Progenitor cell of endocrine pancreas (in vitro differentiated cells): Measurements from ENCODE around the gene PDPN. TPM values are rescaled to one million over a fixed set of nuclear protein-coding genes. Genes with fewer than 3 reads are reported as not detected.

Source experiments
- DNase-seq: peaks from one replicate; pipeline ENCODE4 v3.0.0; 2021; ENCODE audit warnings: low spot score; ENCODE audit not compliant: unreplicated experiment
- H3K27ac Mint-ChIP-seq: 2 replicates; pipeline ENCODE4 v1.8.0; 2021; ENCODE audit warnings: mild to moderate bottlenecking, moderate library complexity, mixed read lengths
- H3K27me3 Mint-ChIP-seq: 2 replicates; pipeline ENCODE4 v1.8.0; 2021; ENCODE audit warnings: mixed read lengths
- H3K36me3 Mint-ChIP-seq: 2 replicates; pipeline ENCODE4 v1.8.0; 2022; ENCODE audit warnings: mixed read lengths; ENCODE audit not compliant: insufficient read depth
- H3K4me1 Mint-ChIP-seq: 2 replicates; pipeline ENCODE4 v1.8.0; 2021; ENCODE audit warnings: low read depth, mixed read lengths
- H3K4me3 Mint-ChIP-seq: 2 replicates; pipeline ENCODE4 v1.8.0; 2021; ENCODE audit warnings: low read depth, mild to moderate bottlenecking, moderate library complexity, mixed read lengths
- H3K9me3 Mint-ChIP-seq: 2 replicates; pipeline ENCODE4 v1.8.0; 2021; ENCODE audit warnings: low read depth, mixed read lengths
- CTCF ChIP-seq: fragments of 200-600 bp; sonication (generic); IDR thresholded peaks from one replicate; pipeline ENCODE4 v1.5.0; 2021; ENCODE audit warnings: antibody characterized with exemption, mild to moderate bottlenecking; ENCODE audit not compliant: unreplicated experiment
- total RNA-seq: library from RNA; stranded (reverse); gene quantifications from 2 replicates; pipeline ENCODE4 v1.2.1, GENCODE V29; 2021

PDPN gene
- total RNA-seq, 1 donor from 2014 or later, result 9.5 TPM

- Mint-ChIP-seq H3K36me3 (no peaks in the 10 kb centered on the region), H3K4me1 (no peaks in the 10 kb centered on the region), H3K27me3 (peaks cover 36% of the 10 kb centered on the region), H3K9me3 (peaks cover 4% of the 10 kb centered on the region), H3K27ac (no peak overlapping the region), H3K4me3 (no peak overlapping the region)
- TF ChIP-seq CTCF, result no peak
- DNase-seq, result no peak
These were observed 10.0 kb upstream of the PDPN start for GRCh38 chr1:13573586-13573985.

DNA sequence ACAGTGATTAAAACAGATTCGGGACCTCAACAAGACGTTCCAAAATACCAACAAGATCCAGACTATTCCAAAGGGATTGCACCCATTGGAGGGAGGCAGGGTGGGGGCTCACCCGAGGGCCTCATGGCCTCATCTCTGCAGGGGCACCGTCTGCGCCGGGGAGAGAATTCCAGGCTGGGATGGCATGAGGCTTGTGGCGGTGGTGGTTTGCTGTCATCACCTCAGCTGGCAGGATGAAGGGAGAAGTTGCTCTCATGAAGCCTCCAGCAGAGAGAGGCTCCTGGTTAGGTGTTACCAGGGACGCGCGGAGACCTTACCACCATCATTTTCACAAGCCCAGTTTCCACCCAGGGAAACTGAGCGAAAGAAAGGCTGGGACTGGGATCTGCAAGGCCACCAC is 6.7 kb upstream of the PDPN start:
- no peaks in the 10 kb centered on the region for H3K4me1 Mint-ChIP-seq
- no peak overlapping the region for H3K27ac Mint-ChIP-seq
- H3K27me3 Mint-ChIP-seq, result peaks cover 31% of the 10 kb centered on the region
- H3K4me3 Mint-ChIP-seq, result no peak overlapping the region
- no peaks in the 10 kb centered on the region for H3K9me3 Mint-ChIP-seq
- no peak for DNase-seq
- no peaks in the 10 kb centered on the region for H3K36me3 Mint-ChIP-seq
- no peak for TF ChIP-seq CTCF

GRCh38 chr1:13577846-13578245 is 5.8 kb upstream of the PDPN start:
- Mint-ChIP-seq H3K27me3 (peaks cover 31% of the 10 kb centered on the region), H3K36me3 (no peaks in the 10 kb centered on the region), H3K4me3 (no peak overlapping the region), H3K9me3 (no peaks in the 10 kb centered on the region), H3K27ac (no peak overlapping the region), H3K4me1 (peaks cover 4% of the 10 kb centered on the region)
- no peak for DNase-seq
- TF ChIP-seq CTCF, result no peak

GRCh38 chr1:13581446-13581845 is 2.2 kb upstream of the PDPN start:
- DNase-seq, result no peak
- peaks cover 54% of the 10 kb centered on the region for H3K27me3 Mint-ChIP-seq
- no peaks in the 10 kb centered on the region for H3K9me3 Mint-ChIP-seq
- no peak overlapping the region for H3K4me3 Mint-ChIP-seq
- no peaks in the 10 kb centered on the region for H3K36me3 Mint-ChIP-seq
- H3K4me1 Mint-ChIP-seq, result peaks cover 6% of the 10 kb centered on the region
- no peak overlapping the region for H3K27ac Mint-ChIP-seq
- no peak for TF ChIP-seq CTCF

DNA sequence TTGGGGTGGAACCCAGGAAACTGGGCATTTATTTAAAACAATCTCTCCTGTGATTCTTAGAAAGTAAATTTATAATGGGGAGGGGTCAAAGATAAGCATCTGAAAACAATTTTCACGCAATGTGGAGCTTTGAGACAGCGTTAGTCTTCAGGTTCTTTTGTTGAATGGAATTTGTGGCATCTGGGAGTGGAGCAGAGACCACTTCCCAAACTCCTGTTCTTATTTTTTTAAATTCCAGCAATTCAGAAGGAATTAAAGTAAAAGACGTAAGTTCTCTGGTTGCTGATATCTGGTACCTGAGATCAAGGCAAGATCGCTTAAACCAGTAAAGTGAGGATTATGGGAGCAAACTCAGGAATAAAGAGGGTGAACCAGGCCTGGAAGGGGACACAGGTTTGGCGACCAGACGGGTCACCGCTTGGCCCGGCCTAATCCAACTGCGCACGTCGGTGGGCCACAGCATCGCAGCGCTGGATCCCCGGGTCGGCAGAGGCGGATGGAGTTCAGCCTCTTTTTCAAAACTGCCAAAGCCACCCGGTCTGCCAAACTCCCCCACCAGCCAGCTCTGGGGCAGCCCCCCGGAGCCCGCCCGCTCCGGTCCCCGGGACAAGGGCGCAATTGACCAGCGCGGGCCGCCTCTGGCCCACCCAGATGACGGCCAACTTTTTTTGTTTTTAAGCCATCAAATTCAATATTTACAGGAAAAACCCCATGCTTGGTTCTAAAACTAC is 754 bp upstream of the PDPN start:
- peak overlapping the region; percentile 14 for H3K4me3 Mint-ChIP-seq
- H3K27ac Mint-ChIP-seq, result no peak overlapping the region
- no peaks in the 10 kb centered on the region for H3K36me3 Mint-ChIP-seq
- peaks cover 54% of the 10 kb centered on the region for H3K27me3 Mint-ChIP-seq
- peaks cover 6% of the 10 kb centered on the region for H3K4me1 Mint-ChIP-seq
- no peak for DNase-seq
- no peaks in the 10 kb centered on the region for H3K9me3 Mint-ChIP-seq
- no peak for TF ChIP-seq CTCF
